SKM-1 treated with dmso at 0.1 percent for 144 hours (cell line): Measurements from ENCODE around the gene PDF.
"Not testable (repeated sequence)": the region's sequence is repeated elsewhere in the genome, so short reads cannot be mapped to it uniquely, and the experiment has no call there.

Source experiments
- DNase-seq: peaks from one replicate; lab custom pipeline; 2025; ENCODE audit not compliant: unreplicated experiment; lab: John Stamatoyannopoulos, UW

PDF gene, protein sequence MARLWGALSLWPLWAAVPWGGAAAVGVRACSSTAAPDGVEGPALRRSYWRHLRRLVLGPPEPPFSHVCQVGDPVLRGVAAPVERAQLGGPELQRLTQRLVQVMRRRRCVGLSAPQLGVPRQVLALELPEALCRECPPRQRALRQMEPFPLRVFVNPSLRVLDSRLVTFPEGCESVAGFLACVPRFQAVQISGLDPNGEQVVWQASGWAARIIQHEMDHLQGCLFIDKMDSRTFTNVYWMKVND

DNA sequence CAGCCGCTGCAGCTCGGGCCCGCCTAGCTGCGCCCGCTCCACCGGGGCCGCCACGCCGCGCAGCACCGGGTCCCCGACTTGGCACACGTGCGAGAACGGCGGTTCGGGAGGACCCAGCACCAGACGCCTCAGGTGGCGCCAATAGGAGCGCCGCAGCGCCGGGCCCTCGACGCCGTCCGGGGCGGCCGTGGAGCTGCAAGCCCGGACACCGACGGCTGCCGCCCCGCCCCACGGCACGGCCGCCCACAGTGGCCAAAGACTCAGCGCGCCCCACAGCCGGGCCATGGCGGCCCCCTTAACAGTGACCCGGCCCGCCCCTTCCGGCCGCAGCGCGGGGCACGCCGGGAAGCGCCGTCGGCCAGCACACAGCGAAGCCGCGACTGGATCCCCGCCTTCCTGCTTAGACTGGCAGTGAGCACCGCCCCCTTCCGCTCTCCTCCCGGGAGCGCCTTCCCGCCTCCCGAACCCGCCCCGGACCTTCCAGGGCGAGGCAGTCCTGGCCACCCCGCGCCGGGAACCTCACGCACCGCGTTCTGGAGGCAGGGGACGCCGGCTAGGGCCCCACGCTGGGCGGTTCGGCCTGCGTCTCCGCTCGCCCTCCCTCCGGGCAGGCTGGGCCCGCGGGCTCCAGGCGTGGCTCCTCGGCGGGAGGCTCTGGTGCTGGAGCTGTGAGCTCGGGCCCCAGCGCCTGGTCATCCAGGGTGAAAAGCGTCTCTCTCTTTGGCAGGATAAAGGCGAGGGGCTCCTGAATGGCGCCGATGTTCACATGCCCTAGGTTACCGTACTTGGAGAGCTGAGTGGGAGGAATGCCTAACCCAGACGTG, at the start of gene PDF:
Gene PDF, minus strand, starts transcription at position 303 of the 824 bp plus-strand sequence. Its CDS starts 18 bp downstream, at position 285.
- DNase-seq: peak; percentile 84

DNA sequence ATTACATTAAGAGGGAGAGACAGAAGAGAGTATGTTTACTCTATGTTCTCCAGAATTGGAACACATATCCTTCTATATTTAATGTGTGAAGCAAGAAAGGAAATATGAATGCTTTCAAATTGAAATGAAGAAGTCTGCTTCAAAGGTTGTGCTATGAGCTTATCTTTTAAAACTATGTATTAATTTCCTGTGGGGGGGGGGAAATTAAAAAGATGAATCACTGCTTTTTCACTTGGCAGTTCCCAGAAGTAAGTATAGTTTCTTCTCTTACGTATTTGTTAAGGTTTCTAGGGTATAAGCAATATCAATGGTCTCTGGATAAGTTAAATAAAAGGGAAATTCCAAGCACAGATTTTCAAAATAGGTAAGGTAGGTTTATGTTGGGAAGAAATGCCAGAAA, 48.4 kb upstream of the PDF start:
- DNase-seq: no peak

DNA sequence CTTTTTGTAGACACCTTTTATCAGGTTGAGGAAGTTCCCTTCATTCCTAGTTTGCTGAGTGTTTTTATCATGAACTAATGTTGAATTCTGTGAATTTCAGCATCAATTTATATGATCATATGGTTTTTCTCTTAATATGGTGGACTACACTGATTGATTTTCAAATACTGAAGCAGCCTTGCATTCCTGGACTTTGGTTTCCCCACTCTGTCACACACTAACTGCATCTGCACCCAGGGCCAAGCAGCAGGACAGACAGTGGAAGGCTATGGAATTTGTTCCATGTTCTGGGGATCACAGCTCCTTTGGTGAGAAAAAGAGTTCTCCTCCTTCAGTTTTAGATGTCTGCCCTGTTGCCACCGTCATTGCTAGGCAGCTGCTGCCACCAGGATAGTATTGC, 47.6 kb upstream of the PDF start:
- DNase-seq: no peak

DNA sequence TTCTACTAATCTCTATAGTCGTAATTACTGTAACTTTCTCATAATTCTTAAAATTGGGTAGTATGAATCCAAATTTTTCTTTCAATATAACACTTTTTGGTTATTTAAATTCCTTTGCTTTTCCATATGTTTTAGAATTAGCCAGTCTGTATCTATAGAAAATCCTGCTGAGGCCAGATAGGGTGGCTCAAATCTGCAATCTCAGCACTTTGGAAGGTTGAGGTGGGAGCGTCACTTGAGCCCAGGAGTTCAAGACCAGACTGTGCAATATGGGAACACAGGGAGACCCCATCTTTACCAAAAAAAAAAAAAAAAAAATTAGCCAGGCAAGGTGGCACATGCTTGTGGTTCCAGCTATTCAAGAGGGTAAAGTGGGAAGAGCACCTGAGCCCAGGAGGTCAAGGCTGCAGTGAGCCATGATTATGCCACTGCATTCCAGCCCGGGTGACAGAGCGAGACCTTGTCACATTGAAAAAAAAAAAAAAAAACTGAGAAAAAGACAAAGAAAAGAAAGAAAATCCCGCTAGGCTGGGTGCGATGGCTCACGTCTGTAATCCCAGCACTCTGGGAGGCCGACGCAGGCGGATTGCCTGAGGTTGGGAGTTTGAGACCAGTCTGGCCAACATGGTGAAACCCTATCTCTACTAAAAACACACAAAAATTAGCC, 46.1 kb upstream of the PDF start:
- no peak for DNase-seq

DNA sequence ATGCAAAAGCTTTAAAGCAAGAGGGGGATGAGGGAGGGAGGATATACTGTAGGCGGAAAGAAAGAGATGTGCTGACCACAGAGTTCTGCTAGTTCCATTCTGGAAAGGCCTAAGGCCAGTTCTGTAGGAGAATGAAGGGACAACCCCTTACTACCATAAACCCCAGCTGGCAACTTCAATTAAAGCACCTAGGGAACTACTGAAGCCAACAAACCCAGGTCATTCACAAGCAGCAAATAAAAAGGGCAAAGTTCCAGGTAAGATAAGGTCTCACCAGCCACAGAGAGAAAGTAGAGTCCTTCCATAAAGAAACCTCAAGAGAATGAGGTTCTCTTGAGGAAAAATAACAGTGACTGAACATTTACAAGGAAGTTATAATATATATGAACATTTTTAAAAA, 42.6 kb upstream of the PDF start:
- DNase-seq: no peak

DNA sequence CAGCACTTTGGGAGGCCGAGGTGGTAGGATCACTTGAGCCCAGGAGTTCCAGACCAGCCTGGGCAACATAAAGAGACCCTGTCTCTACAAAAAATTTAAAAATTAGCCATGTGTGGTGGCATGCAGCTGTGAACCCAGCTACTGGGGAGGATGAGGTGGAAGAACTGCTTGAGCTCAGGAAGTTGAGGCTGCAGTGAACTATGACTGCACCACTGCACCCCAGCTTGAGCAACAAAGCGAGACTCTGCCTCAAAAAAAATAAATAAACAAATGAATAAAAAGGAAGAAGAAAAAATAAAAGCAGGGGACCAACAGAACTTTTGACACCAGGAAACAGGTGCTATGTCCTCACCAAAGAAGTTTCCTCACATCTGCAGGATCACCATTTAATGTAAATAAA, 41.2 kb upstream of the PDF start:
- no peak for DNase-seq

DNA sequence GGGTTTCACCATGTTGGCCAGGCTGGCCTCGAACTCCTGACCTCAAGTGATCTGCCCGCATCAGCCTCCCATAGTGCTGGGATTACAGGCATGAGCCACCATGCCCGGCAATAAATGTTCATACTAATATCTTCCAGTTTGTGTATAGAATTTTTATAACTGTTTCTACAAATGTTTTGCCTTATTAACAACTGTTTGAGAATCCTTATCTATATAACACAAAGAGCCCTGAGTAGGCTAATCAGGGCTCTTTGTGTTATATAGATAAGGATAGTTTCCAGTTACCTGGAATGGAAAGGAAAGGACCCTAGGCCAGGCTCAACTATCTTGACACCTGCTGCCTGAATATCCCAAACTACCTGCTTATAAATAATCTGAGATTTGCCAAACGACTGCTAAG, 38.5 kb upstream of the PDF start:
- no peak for DNase-seq

DNA sequence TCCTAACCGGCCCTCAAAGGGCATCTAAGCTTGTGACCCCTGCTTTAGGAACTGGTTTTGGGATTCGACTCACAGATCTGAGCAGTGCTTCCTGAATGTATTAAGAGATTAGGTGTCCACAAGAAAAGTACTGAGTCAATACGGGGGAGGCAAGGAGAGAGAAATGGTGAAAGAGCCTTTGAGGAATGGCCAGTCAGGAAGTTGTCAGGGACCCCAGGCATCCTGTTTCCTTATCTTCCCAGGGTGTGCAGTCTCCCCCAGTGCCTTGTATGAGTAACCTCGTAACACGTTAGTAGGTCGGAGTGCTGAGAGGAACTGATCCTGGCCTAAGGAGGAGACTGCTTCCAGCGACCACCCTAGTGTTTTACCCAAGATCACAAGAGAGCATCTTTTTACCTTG, 37.6 kb upstream of the PDF start:
- no peak for DNase-seq

DNA sequence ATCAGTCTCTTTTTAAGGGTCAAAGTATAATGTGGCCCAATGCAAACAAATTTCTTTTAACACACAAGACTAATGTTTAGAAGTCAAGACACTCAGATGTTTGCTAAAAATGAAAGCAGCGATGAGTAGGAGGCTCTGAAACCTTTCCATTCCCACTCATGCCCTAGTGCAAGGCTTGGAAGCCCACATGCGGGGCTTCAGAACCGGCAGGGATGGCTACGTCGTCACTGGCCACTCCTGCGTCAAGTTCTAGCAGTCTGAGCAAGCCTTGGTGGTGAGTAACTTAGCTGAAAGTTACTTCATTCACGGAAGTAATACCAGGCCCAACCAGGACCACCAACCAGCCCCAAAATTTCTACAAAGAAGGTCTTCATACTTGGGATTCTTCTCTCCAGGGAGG, 36.0 kb upstream of the PDF start:
- DNase-seq: no peak

DNA sequence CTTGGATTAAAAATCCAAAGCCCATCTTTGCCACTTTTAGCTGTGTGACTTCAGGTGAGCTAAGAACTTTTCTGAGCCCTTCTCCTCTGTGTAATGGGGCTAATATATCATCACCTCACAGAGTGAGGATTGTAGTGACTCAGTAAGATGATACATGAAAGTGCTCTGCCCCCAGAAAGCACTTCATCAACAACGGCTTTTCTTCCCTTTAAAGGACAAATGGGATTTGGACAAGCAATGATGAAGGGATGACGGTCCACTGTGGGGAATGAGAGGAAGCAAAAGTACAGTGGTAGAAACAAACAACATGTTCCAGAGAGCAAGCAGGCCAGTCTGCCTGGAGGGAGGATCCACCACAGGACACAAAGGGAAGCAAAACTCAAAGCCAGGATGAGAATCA, 35.5 kb upstream of the PDF start:
- no peak for DNase-seq

DNA sequence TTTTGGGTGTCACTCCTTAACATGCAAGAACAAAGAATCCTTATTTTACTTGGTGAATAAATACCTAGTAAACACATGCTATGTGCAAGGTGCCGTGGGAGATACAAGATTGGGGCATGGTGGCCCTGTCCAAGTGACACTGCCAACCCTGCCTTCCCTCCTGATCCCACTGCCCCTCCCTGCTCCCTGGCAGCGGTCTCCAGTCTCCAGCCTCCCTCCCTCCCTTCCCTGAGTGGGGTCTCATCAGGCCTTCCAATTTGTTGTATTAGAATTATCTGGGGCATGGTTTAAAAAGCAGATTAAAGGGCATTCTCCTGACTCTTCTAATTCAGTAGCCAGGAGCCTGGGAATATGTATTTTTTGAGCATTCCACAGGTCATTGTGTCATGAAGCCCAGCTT, 33.7 kb upstream of the PDF start:
- DNase-seq: no peak

DNA sequence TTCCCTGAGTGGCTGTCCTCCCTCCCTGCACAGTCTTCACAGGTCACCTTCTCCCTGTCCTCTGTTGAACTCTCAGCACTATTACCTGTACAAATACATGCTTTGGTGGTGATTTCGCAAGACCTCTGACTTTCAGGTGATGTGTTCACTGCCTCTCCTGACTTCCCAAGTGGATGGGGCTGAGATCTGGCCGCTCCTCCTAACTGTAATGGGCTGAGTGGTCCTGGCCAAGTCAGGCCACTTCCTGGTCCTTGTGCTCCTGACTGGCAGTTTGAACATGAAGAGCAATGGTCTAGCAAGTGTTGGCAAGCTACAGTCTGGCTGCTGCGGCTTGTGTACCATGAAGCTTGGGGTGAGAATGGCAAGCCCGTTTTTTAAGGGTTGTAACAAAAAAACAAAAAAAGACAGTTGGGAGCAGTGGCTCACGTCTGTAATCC, 32.9 kb upstream of the PDF start:
- DNase-seq: no peak

DNA sequence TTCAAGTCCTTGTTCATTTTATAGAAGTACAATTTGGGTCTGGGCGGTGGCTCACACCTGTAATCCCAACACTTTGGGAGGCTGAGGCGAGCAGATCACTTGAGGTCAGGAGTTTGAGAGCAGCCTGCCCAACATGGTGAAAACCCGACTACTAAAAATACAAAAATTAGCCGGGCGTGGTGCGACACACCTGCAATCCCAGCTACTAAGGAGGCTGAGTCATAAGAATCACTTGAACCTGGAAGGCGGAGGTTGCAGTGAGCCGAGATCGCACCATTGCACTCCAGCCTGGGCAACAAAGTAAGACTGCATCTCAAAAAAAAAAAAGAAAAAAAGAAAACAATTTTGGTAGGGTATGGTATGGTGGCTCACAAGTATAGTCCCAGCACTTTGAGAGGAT, 29.7 kb upstream of the PDF start:
- not testable (repeated sequence) for DNase-seq

DNA sequence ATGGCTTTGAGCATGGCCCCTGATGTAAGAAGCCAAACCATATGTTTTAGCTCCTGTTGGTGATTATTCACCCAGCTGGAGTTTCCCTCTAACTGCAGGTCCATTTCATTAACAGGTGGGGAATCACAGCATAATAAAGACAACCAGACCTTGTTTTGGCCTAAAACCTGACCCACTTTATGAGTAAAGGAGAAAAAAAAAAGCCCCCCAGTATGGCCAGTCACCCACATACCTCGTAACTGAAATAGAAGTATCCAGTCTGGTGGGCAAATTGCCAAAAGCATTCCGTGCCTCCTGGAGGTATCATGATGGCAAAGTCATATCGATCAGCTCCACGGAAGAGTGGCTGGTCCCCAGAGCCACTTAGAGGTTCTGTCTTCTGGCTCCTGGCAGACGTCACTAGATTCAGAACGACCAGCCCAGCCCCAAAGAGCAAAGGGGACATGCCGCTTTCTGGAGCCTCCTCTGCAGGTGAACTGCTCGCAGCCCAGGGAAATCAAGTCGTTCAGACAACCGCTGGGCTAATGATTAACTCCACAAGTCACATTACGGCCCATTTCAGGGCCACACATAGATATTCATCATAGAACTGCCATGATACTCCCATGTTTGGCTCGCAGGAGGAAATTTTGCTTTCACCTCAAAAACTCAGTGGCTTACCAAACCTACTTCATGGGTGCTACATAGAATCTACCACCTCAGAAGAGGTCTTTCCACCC, 21.1 kb upstream of the PDF start, which contains the start of gene TMED6:
Gene TMED6, minus strand, starts transcription at position 478 of the 719 bp plus-strand sequence. Its CDS starts 33 bp downstream, at position 445.
- DNase-seq: no peak

DNA sequence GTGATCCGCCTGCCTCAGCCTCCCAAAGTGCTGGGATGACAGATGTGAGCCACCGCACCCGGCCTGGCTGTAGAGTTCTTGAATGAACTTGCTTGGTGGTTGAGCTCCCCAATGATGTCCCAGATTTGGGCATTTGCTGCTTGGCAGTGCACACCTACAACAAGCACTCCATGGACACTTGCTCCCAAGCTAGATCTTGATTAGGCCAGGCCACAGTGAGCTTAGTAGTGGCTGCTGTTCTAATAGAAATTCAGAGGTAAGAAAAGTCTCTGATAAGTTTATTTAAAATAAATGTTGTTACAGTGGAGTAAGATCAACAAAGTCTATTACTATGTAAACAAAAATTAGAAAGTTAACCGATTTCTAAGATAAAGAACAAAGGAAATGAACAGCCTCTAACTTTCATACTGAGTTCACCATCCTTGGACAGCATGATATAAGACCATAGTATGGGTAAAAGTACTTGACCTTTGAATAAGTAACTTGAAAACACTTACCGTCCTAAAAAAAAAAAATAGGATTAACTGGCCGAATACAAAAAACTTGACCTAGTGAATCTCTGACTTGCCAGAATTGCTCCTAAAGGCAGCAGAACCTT, 20.2 kb upstream of the PDF start:
- DNase-seq: no peak

DNA sequence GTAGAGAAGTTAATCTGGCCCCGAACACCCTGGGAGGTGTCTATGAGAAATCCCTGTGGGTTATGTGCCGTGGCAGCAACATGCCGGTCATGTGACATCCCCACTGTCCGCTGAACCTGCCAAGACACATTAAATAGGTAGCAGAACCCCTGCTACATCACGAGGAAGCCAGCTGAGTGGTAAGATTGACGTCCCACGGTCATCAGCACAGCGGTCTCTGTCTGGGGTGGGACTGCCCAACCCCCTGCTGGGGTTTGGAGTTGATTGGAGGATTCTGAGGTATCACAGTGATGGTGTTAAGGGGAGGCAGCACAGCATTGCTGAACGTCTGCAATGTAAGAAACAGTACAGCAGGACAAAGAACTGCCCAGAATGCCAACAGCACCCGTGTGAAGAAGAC, 19.1 kb upstream of the PDF start:
- DNase-seq: no peak

DNA sequence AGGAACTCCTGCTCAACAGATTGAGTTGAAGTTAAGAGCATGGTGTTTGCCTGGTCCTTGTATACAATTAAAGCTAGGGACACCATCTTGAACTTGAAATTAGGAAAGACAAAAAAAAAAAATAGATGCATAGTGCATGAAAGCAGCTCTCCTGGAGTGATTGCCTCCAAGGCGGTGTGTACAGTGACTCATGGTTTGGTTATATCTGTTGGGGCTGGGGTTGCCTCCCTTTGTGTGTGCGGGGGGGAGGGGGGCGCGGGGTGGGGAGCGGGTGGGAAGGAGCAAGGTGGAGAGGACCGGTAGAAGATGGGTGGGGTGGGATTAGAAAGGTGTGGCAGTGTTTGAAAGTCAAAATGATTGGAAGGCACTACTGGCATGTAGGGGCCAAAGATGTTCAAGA, 17.8 kb upstream of the PDF start:
- DNase-seq: no peak

DNA sequence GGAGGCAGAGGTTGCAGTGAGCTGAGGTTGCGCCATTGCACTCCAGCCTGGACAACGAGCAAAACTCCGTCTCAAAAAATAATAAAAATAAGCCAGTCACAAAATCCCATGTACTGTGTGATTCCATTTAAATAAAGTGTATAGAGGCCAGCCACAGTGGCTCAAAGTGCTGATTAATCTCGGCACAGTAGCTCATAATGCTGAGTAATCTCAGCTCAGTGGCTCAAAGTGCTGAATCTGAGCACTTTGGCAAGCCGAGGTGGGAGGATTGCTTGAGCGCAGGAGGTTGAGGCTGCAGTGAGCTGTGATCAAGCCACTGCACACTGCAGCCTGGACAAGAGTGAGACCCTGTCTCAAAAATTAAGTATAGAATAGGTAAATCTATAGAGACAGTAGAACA, 16.3 kb upstream of the PDF start:
- DNase-seq: no peak

DNA sequence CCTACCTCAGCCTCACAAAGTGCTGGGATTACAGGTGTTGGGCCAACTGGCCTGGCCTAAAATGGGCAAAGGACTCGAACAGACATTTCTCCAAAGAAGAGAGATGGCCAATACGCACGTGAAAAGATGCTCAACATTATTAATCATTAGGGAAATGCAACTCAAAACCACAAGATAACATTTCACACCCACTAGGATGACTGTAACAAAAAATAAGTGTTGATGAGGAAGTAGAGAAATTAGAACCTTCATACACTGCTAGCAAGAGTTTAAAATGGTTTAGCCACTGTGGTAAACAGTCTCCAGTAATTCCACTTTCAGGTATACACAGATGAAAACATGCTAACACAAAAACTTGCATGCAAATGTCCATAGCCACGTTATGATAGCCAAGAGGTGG, 15.5 kb upstream of the PDF start:
- no peak for DNase-seq

DNA sequence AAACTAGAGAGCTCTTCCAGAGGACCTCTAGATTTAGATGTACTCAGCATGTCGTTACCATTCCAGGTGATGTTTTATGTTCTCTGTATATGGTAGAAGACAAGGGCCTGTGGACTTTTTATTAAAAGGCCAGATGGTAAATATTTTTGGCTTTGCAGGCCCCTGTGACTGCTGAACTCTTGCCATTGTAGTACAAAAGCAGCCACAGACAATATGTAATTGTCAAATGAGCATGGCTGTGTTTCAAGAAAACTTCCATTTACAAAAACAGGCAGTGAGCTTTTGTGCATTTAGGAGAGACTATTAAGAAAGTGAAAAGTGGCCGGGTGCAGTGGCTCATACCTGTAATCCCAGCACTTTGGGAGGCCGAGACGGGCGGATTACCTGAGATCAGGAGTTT, 13.8 kb upstream of the PDF start:
- no peak for DNase-seq

DNA sequence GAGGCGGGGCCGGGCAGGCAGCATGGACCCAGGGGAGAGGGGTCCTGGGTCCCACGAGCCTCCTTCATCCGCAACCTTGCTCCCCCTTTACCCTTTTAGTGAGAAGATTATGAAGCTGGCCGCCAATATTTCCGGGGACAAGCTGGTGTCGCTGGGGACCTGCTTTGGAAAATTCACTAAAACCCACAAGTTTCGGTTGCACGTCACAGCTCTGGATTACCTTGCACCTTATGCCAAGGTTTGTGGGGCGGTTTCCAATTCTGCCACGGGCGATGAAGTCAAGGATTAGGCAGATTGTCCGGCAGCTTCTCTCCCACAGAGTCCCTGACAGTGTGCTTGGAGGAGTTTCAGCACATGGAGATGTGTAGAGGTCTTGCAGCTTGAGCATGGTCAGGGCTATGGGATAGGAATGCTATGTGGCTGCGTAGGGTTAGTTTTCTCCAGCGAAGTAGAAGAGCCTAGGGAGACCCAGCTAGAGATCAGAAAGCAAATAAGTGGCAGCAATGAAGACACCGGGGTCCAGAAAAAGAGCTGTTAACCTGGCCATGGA, 9.8 kb upstream of the PDF start:
- no peak for DNase-seq
